HT1080 (cell line): ENCODE results near the gene SLC12A7. TPM values are rescaled to one million over a fixed set of nuclear protein-coding genes. Genes with fewer than 3 reads are reported as not detected.

Experiments used
- DNase-seq: peaks from one replicate; pipeline ENCODE4 v3.0.0-alpha.2; 2015; ENCODE audit warnings: low read depth
- total RNA-seq: library from RNA; depleted of rRNA; stranded (reverse); fragments of >200 nt; shearing (Covaris generic); gene quantifications from 2 replicates; pipeline ENCODE4 v1.2.3, GENCODE V29; 2014

SLC12A7 gene
- total RNA-seq, 1 experiment from 2014 or later: 2.4 TPM

GRCh38 chr5:1141834-1142233, 30.0 kb upstream of the SLC12A7 start:
- no peak for DNase-seq

- no peak for DNase-seq
These were observed 28.9 kb upstream of the SLC12A7 start for GRCh38 chr5:1140818-1141189.

GRCh38 chr5:1140171-1140817, 28.4 kb upstream of the SLC12A7 start:
- peak; percentile 59 for DNase-seq

DNA sequence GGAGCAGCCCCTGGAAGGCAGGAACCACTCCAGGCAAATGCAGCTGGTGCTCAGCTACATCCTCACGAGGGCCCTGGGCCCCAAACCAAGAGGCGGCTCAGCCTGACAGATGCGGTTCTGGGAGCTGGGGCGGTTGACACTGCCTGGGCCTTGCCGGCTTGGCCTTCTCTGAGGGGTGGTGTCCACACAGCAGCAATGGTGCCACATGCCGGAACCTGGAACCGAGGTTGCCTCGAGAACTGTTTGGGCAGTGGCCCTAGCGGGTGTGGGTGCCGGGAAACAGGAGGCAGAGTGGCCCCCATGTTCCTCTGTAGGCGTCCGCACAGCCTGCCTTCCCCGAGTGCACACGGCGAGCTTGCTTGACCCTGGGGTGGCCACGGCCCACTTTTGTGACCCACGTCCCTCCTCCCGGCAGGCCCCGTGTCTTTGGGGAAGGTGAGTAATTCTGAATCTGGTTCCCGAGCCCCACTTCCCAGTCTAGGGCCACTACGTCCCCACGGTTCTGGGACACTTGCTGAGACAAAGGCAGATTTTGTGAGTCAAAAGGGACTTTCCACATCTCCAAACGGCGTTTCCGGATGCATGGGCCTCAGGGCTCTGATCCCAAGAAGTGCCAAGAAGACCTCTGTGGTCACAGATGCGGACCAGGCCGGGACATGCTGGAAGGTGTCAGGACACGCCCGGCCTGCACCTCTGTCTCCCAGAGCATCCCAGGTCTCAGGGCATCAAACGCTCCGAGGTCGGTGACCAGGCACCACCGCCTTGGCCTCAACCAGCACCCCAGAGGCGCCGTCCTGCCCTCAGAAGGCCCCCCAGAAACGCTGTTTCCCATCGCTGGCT, 27.7 kb upstream of the SLC12A7 start:
- no peak for DNase-seq

DNA sequence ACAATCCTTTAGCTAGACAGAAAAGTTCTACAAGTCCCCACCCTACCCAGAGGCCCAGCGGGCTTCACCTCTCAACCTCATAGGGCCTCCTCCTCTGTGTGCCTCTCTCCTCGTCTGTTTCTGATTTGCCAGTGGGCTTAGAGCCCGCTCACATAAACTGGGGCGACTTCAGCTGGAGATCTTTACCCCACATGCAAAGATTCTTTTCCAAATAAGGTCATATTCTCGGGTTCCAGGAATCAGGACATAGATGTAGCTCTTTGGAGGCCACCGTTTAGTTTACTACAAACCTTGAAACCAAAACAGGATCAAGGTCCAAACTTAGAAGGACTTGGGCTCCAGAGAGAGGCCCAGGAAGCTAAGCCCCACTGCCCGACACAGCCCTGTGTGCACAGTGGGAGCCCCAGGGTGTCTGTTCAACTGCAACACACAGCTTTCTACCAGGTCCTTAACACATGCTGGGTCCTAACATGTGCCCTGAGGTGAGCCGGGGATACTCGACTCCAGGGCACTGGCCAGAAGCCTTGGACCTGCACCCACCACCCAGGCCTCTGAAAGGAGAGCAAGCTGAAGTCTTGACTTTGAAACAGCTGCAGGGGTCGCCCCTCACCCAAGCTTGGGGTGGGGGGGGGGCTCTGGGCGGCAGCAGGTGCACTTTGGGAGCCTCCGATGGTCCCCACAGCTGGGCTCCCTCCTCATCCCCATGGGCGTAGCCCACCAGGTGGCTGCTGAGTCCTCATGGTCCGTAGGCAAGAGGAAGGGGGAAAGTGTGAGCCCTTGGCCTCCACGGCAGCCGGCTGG, 26.8 kb upstream of the SLC12A7 start:
- no peak for DNase-seq

DNA sequence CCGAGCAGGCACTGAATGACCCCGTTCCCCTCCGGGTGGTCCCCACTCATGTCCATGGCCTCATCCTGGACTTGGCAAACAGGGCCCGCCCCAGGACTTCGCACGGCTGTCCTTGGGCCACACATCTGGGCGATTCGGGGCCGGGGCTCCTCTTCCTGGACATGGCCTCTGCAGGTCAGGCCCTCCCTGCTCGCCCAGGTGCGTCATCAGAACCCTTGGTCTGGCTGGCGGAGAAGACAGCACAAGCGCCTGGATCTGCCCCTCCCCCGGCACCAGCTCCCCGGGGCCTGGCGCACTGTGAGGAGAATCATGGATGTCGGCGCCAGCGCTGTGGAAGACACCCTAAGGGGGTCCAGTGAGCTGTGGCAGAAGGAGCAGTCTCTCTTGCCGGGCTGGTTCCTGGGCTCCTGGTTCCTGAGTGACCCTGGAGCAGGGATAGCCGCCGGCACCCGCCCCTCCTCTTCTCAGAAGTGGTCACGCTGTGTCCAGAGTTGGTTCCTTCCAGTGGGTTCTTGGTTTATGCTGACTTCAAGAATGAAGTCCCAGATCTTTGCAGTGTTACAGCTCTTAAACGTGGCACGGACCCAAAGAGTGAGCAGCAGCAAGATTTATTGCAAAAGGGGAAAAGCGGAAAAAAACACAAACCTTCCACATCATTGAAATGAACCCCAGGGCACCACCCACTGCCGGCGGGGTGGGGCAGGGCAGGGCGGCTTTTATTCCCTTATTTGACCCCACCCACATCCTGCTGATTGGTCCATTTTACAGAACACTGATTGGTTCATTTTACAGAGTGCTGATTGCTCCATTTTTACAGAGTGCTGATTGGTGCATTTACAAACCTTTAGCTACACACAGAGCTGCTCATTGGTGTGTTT, 25.9 kb upstream of the SLC12A7 start:
- no peak for DNase-seq

- DNase-seq: no peak
These were observed 25.0 kb upstream of the SLC12A7 start for GRCh38 chr5:1136814-1137213.

DNA sequence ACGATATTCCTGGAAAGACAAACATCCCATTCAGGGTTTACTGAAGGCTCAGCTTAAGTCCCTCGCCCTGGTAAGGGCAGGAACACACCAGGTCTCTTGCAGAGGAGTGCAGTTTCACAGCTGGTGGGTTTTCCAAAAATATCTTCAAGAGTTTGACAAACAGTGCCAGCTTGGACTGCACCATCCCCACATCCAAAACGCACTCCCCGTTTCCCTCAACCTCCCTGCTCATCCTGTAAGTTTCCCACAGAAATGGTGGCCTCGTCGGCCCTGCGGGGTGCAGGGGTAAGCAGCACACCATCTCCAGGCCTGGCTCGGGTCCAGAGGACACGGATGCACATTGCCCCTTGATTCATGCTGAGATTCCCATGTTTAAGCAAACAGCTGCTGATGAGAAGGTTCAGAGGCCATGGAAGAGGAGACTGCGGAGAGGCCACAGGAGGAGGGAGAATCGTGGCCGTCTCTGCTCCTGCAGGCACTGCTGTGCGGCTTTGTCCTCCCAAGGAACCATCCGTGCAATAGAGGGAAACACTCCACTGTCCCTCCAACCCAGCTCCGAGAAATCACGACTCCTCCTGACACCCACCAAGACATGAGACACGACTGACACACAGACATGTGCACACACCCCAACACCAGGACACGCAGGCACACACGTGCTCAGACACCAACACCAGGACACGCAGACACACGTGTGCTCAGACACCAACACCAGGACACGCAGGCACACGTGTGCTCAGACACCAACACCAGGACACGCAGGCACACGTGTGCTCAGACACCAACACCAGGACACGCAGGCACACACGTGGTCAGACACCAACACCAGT, 24.0 kb upstream of the SLC12A7 start:
- DNase-seq: no peak

DNA sequence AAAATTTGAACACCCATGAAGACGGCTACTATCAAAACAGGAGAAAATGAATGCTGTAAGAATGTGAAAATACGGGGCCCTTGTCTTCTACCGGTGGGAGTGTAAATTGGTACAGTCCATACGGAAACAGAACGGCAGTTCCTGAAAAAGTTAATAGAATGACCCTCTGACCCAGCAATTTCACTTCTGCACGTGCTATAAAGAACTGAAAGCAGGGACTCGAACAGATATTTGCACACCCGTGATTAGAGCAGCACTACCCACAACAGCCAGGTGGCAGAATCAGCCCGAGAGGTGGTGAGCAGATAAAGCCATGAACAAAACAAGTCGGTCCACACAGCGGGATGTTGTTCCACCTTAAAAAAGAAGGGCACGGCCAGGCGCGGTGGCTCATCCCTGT, 22.6 kb upstream of the SLC12A7 start:
- no peak for DNase-seq

- no peak for DNase-seq
These were observed 21.8 kb upstream of the SLC12A7 start for GRCh38 chr5:1133510-1134201.

DNA sequence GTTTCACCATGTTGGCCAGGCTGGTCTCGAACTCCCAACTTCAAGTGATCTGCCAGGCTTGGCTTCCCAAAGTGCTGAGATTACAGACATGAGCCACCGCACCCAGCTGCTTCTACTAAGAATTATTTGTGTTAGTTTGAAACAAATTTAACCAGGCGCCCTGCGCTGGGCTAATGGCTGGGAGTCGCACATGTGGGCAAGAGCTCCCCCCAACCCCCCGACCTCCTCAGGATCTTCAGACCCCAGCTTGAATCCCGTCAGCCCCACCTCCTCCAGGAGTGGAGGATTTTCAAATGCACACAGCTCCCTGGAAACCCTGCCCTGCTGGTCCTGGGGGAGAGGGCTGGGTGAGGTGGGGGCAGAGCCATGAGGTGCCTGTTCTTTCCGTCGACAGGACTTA, 21.2 kb upstream of the SLC12A7 start:
- no peak for DNase-seq

DNA sequence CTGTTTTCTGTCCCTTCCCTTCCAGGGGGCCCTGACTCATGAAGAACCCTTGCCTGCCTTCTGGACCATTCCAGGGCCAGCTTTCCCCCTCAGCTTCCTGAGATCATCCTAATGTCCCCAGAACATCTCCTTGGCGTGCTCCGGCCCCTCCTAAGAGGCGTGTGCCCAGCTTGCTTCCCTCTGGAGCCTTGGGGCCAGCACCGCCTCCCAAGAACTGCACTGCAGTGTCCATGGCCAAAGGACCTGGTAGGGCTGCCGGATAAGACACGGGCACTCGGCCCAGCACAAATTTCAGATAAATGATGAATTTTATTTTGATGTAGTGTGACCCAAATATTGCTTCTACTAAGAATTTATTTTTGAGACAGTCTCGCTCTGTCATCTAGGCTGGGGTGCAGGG, 20.7 kb upstream of the SLC12A7 start:
- no peak for DNase-seq

DNA sequence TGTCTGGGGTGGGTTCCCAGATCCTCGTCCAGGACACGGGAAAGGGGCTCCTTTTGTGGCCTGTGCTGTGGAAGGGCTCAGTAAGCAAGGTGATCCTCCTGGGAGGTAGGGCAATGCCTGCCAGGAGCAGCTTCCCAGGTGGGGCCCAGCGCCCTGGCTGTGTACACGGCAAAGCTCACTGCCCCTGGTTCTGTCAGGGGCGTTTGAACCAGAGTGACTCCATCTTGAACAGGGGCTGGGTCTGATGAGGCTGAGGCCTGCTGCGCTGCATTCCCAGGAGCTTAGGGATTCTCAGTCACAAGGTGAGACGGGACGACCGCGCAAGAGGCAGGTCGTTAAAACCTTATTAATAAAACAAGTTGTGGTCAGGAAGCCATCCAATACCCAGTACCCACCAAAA, 19.9 kb upstream of the SLC12A7 start:
- no peak for DNase-seq

DNA sequence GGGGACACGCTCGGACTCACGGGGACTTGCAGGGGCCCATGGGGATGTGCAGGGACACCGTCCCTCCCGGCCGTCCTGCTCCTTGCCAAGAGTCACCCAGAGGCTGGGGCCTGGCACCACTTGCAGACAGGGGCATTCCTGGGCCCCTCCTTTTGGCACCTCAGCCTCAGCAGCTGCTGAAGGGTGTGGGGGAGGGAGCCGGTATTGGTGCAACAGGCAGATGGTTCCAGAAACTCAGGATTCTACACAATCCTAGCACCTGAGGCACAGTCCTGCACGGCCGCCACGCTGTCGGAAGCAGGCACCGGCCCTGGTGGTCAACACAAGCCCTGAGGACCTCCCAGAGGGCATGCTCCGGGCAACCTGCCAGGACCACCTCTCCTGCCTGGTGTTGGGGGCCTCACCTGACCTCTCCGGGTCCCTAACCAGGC, 19.3 kb upstream of the SLC12A7 start:
- DNase-seq: no peak

DNA sequence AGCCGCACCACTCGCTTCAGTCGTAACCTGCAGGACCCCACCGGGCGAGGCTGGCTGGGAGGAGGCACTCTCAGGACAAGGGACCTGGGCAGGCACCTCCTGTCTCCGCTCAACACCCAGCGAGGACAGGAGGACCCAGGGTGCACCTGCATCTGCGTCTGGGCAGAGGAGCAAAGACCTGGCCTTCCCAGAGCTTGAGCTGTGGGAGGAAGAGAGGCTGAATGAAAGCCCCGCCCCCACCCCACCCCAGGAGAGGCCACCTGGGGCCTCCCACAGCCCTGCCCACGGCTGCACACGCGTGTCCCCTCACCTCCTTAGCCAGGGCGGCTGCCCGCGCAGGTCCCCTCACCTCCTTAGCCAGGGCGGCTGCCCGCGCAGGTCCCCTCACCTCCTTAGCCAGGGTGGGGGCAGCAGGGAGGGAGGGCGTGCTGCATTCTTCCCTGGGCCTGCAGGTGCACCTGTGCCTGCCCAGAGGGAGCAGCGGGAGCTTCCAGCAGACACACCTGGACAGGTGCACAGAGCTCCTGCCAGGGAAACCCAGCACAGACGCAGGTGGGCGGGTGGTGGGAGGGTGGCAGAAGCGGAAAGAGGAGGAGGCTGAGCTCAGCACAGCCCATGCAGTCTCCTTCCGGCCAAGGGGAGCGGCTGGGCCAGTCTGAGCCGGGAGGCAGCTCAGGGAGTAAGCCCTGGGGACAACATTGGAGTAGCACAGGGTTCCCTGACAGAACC, 18.5 kb upstream of the SLC12A7 start:
- DNase-seq: no peak

GRCh38 chr5:1129711-1130055, 17.8 kb upstream of the SLC12A7 start:
- DNase-seq: no peak

DNA sequence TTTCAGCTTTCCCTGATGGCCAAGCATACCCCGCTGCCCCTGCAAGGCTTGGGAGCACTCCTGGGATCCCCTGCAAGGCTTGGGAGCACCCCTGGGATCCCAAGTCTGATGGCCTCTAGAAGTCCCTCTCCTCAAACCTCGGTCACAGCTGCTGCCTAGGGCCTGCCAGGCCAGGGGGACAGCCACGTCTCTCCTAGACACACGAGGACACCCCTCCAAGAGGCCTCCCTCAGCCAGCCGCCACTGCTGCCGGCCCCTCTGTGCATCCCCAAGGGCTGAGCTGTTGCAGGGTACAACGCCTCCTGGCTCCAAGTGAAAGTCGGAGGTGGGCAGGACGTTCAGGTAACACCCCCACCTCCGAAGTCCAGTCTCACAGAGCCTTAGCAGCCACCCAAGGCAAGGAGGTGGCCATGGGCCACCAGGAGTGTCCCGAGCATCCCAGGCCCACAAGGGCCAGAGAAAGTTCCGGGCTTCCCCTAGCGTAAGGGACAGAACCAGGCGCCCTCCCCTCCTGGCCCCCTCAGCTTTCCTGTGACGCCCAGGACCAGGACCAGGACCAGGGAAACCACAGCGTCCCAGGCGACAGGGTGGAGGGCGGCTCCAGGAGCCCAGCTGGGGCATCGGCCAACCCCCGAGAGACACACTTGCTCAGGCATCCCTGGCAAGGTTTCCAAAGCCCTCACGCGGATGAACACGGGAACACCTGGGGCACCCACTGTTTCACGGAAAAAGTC, 17.3 kb upstream of the SLC12A7 start:
- DNase-seq: no peak
